ENCODE data around the gene ALDOA. TPM values are rescaled to one million over a fixed set of nuclear protein-coding genes. Genes with fewer than 3 reads are reported as not detected.

ALDOA gene
- total and polyA plus RNA-seq, 9 of the 15 experiments (the other 6 are each of a cell fraction or from before 2014, with no cell fraction given), result 311 to 2,224 (median 1,293) TPM

DNA sequence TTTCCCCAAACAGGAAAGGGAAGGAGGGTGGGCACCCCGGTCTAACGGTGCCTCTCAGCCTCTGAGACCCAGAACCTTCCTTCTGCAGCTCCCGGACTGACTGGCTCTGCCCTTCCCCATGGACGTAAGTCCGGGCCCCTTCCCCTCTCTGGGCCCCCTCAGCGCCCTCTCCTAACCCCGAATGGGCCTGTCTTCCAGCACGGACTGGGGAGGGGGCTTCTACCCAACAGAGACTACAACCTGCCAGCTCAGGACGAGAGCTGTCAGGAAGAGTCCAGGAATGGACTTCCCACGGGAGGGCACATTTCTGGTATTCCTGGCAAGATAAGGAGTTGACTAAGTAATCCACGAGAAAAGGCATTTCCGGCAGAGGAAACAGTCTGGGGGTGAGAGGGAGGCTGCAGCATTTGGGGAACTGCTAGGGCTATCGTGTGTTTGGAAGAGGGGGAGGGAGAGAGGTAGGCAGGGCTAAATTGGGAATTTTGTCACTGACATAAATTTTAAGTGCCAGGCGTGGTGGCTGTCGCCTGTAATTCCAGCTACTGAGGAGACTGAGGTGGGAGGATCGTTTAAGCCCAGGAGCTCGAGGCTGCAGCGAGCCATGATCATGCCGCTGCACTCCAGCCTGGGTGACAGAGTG, 12.1 kb upstream of the ALDOA start (continued):
- TF ChIP-seq, protein P1, sequence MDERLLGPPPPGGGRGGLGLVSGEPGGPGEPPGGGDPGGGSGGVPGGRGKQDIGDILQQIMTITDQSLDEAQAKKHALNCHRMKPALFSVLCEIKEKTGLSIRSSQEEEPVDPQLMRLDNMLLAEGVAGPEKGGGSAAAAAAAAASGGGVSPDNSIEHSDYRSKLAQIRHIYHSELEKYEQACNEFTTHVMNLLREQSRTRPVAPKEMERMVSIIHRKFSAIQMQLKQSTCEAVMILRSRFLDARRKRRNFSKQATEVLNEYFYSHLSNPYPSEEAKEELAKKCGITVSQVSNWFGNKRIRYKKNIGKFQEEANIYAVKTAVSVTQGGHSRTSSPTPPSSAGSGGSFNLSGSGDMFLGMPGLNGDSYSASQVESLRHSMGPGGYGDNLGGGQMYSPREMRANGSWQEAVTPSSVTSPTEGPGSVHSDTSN (CRISPR knock-in tag; IDR thresholded peaks at IDR 0.05; ENCODE audit: low read depth), result no peak
- TF ChIP-seq, protein P1 (tag; conservative IDR thresholded peaks at IDR 0.05; ENCODE audit: low read depth), result 0 out of 2 replicates have a peak, but pooled peaks have one; percentile 11
- no peak for TF ChIP-seq KDM5B (IDR thresholded peaks at IDR 0.05; ENCODE audit: insufficient replicate concordance, low read depth, low read length)
- TF ChIP-seq, protein P2, sequence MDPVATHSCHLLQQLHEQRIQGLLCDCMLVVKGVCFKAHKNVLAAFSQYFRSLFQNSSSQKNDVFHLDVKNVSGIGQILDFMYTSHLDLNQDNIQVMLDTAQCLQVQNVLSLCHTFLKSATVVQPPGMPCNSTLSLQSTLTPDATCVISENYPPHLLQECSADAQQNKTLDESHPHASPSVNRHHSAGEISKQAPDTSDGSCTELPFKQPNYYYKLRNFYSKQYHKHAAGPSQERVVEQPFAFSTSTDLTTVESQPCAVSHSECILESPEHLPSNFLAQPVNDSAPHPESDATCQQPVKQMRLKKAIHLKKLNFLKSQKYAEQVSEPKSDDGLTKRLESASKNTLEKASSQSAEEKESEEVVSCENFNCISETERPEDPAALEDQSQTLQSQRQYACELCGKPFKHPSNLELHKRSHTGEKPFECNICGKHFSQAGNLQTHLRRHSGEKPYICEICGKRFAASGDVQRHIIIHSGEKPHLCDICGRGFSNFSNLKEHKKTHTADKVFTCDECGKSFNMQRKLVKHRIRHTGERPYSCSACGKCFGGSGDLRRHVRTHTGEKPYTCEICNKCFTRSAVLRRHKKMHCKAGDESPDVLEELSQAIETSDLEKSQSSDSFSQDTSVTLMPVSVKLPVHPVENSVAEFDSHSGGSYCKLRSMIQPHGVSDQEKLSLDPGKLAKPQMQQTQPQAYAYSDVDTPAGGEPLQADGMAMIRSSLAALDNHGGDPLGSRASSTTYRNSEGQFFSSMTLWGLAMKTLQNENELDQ (CRISPR knock-in tag; IDR thresholded peaks at IDR 0.05; ENCODE audit: borderline replicate concordance), result no peak

Data from K562 (cell line).